ENCODE data around the gene LIME1. TPM values are rescaled to one million over a fixed set of nuclear protein-coding genes. Genes with fewer than 3 reads are reported as not detected.

LIME1 gene
- total and polyA plus RNA-seq, 7 donors: 1.7 to 5.1 (median 3.1) TPM

DNA sequence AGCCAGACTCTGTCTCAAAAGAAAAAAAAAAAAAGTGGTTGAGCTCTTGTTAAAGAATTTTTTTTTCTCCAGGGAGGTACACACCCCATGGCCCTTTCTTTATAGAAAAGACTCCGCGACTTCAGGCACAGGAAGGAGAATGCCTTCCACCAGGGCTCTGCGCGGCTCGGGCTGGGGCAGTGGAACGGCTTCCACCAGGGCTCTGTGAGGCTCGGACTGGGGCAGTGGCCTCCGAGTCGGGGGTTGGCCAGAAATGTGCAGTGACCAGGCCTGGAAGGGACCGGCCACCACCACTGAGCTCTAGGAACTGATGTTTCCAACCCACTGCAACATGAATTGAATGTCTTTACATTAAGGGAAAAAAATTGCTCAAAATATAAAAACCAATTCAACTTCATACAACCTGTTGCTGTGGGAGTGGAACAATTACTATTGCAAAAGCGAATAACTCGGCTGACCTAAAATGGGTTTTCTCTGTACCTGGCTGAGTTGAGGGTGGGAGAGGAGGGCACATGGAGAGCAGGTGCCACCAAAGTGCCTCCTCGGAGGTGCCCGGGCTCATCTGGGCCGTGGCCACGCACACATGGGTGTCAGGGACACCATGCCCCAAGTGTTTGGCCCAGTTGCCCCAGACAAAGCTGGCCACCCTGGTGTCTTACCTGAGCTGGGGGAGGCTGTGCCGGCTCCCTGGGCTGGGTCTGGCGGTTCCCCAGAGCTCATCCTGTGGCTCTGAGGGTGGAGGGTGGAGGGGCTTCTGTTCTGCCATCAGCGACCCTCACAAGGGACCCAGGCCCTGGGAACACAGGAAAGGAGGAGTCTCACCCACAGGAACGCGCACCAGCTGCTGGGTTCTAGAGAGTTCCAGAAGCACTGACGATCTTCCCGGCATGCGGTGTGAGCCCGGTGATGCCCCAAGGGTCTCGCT lies 32.4 kb downstream of the LIME1 start:
- Histone ChIP-seq H3K4me1 (no peaks in the 10 kb centered on the region), H3K36me3 (ENCODE audit: insufficient read depth in 1 of 2, low read depth in 1 of 2) (peaks cover 0 to 6% of the 10 kb centered on the region in 2 donors), H3K4me3 (no peak overlapping the region), H3K27ac (no peak overlapping the region), H3K9me3 (no peaks in the 10 kb centered on the region), H3K27me3 (ENCODE audit: insufficient read depth in 3 of 3, low read length in 2 of 3) (no peaks in the 10 kb centered on the region)
- WGBS, 3 donors: 92 to 93% (median 93%) methylated on average over 25 to 26 of the region's 26 CpGs
- intact Hi-C loops (cut with DNase I): no loop called here
- ATAC-seq: no peak
- TF ChIP-seq, protein P1, sequence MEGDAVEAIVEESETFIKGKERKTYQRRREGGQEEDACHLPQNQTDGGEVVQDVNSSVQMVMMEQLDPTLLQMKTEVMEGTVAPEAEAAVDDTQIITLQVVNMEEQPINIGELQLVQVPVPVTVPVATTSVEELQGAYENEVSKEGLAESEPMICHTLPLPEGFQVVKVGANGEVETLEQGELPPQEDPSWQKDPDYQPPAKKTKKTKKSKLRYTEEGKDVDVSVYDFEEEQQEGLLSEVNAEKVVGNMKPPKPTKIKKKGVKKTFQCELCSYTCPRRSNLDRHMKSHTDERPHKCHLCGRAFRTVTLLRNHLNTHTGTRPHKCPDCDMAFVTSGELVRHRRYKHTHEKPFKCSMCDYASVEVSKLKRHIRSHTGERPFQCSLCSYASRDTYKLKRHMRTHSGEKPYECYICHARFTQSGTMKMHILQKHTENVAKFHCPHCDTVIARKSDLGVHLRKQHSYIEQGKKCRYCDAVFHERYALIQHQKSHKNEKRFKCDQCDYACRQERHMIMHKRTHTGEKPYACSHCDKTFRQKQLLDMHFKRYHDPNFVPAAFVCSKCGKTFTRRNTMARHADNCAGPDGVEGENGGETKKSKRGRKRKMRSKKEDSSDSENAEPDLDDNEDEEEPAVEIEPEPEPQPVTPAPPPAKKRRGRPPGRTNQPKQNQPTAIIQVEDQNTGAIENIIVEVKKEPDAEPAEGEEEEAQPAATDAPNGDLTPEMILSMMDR (IDR thresholded peaks at IDR 0.05): no peak
- DNase-seq: no peak

DNA sequence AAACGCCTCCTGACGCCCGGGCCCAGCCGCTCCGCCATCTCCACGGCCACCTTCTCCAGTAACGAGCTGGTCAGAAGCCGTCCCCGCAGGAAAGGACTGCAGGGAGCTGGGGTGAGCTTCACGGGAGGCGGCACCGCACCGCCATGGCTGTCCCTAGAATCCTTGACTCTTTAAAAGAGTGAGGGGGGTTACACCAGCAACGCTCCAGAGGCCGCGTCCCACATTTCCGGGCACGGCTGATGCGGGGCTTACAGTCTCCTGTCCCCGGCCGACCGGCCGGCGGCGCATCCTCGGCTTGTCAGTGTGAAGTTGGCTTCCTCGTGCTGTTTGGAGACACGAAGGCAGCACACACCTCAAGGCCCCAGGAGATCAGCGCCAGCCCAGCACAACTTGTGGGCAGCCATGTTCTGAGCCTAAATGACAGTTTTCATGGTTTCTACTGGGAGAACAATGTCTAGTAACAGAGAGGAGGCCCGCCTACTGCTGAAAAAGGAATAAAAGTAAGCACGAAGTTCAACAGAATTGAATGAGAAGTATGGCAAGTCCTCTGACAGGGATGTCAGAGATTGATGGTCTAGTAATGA lies 33.5 kb downstream of the LIME1 start:
- no peak for ATAC-seq
- intact Hi-C loops (cut with DNase I): no loop called here
- Histone ChIP-seq H3K4me1 (peaks cover 5% of the 10 kb centered on the region), H3K36me3 (ENCODE audit: insufficient read depth in 1 of 2, low read depth in 1 of 2) (peaks cover 0 to 6% of the 10 kb centered on the region in 2 donors), H3K4me3 (no peak overlapping the region), H3K9me3 (no peaks in the 10 kb centered on the region), H3K27me3 (ENCODE audit: insufficient read depth in 3 of 3, low read length in 2 of 3) (no peaks in the 10 kb centered on the region), H3K27ac (no peak overlapping the region)
- TF ChIP-seq, protein P1 (IDR thresholded peaks at IDR 0.05): no peak
- DNase-seq: no peak
- WGBS, 3 donors: 92 to 93% (median 92%) methylated on average over 31 of the region's 31 CpGs

DNA sequence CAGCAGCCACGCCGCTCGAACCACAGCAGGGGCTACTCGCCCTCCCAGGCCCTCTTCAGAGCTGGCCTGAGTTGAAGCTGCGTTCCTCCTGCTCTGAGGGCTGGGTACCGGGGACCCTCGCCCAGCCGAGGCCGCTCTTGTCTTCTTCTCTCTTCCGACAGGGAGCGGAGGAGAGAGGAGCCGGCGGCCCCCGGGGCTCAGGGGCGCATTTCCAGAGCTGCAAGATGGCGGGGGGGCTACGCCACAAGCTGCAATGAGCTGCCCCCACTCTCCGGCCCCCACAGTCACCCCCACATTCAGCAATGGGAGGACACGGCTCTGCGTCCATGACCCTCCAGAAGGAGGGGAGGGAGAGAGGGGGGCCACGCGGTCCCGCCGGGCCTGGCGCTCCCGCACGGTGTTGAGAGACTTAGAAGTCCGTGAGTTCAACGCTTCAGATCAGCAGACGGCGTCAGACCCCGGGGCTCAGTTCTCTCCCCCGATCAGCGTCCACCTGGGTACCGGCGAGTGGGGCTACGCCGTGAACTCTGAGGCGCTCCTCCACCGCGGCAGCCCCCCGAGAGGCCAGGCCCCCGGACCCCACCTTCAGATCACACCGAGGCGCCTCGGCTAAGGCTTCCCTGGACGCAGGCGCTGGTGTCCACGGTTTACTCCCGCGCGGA lies 34.7 kb downstream of the LIME1 start:
- H3K9me3 ChIP-seq: no peaks in the 10 kb centered on the region
- H3K27ac ChIP-seq: no peak overlapping the region
- TF ChIP-seq, protein P1 (IDR thresholded peaks at IDR 0.05): no peak
- ATAC-seq (no peak), DNase-seq (no peak)
- intact Hi-C loops (cut with DNase I): no loop called here
- H3K4me3 ChIP-seq: no peak overlapping the region
- H3K36me3 ChIP-seq (ENCODE audit: insufficient read depth in 1 of 2, low read depth in 1 of 2): peaks cover 0 to 6% of the 10 kb centered on the region in 2 donors
- 90 to 92% (median 91%) methylated on average over 48 to 52 of the region's 52 CpGs for WGBS, 3 donors
- no peaks in the 10 kb centered on the region for H3K27me3 ChIP-seq (ENCODE audit: insufficient read depth in 3 of 3, low read length in 2 of 3)
- peaks cover 5% of the 10 kb centered on the region for H3K4me1 ChIP-seq

DNA sequence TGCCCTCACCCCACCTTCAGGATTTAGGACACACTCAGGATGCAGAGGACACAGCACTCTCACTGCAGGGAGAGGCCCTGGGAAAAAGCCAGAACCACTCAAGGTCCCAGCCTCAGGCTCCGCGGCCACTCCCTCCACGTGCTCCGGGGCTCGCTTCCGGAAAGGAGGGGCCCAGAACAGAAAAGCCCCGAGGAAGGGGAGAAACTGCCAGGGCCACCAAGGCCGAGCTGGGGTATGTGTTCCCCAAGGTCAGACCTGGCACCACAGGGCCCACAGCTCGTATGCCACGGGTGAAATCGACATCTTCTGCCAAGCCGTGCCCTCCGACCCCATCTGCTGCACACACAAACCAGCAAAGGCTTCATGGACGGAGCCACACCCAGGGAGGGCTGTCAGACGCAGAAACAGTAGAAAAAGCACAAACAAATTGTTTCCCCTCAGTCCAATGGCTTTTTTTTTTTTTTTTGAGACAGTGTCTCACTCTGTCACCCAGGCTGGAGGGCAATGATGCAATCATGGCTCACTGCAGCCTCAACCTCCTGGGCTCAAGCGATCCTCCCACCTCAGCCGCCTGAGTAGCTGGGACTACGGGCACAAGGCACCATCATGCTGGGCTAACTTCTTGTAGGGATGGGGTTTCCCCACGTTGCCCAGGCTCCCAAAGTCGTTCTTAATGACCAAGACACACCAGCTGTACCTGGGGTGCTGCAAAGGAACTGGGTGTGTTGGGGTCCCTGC lies 36.5 kb downstream of the LIME1 start:
- Histone ChIP-seq H3K4me1 (peaks cover 5% of the 10 kb centered on the region), H3K9me3 (no peaks in the 10 kb centered on the region), H3K36me3 (ENCODE audit: insufficient read depth in 1 of 2, low read depth in 1 of 2) (peaks cover 0 to 6% of the 10 kb centered on the region in 2 donors), H3K27me3 (ENCODE audit: insufficient read depth in 3 of 3, low read length in 2 of 3) (no peaks in the 10 kb centered on the region), H3K4me3 (no peak overlapping the region), H3K27ac (no peak overlapping the region)
- WGBS, 3 donors: 67 to 71% (median 70%) methylated on average over 20 of the region's 20 CpGs
- TF ChIP-seq, protein P1 (IDR thresholded peaks at IDR 0.05): no peak
- intact Hi-C loops (cut with DNase I): no loop called here
- ATAC-seq (peak in 1 of 4 donors; percentile 26), DNase-seq (no peak)
